Smooth muscle cell (in vitro differentiated cells): ENCODE data around the gene CTCF. TPM values are rescaled to one million over a fixed set of nuclear protein-coding genes. Genes with fewer than 3 reads are reported as not detected.

Experiments used
- DNase-seq: peaks from one replicate; lab custom pipeline; 2025; ENCODE audit not compliant: unreplicated experiment; lab: John Stamatoyannopoulos, UW
- H2AFZ ChIP-seq: fragments of 200-600 bp; sonication (generic); 2 replicates; pipeline ENCODE4 v1.6.0; 2016; ENCODE audit warnings: antibody characterized with exemption, low read depth, mild to moderate bottlenecking
- H3F3A ChIP-seq: fragments of 200-600 bp; sonication (generic); 2 replicates; pipeline ENCODE4 v1.6.0; 2017; ENCODE audit warnings: antibody characterized with exemption, low read depth
- H3K27ac ChIP-seq: fragments of 200-600 bp; sonication (generic); 2 replicates; pipeline ENCODE4 v1.5.1; 2016; ENCODE audit warnings: low read depth, mild to moderate bottlenecking
- H3K27me3 ChIP-seq: fragments of 200-600 bp; sonication (generic); 2 replicates; pipeline ENCODE4 v1.6.1; 2016; ENCODE audit warnings: low read depth, mild to moderate bottlenecking
- H3K36me3 ChIP-seq: fragments of 200-600 bp; sonication (generic); 2 replicates; pipeline ENCODE4 v1.5.1; 2016; ENCODE audit warnings: low read depth
- H3K4me1 ChIP-seq: fragments of 200-600 bp; sonication (generic); 2 replicates; pipeline ENCODE4 v1.5.1; 2016; ENCODE audit warnings: low read depth
- H3K4me2 ChIP-seq: fragments of 200-600 bp; sonication (generic); 2 replicates; pipeline ENCODE4 v1.6.0; 2016; ENCODE audit warnings: mild to moderate bottlenecking
- H3K4me3 ChIP-seq: fragments of 200-600 bp; sonication (generic); 2 replicates; pipeline ENCODE4 v1.5.1; 2016; ENCODE audit warnings: mild to moderate bottlenecking
- H3K79me2 ChIP-seq: fragments of 200-600 bp; sonication (generic); 2 replicates; pipeline ENCODE4 v1.6.0; 2016; ENCODE audit warnings: low read depth, mild to moderate bottlenecking
- H3K9ac ChIP-seq: fragments of 200-600 bp; sonication (generic); 2 replicates; pipeline ENCODE4 v1.6.0; 2016; ENCODE audit warnings: low read depth
- H3K9me3 ChIP-seq: fragments of 200-600 bp; sonication (generic); replicated peaks from 2 replicates; pipeline ENCODE4 v1.5.1; 2016; ENCODE audit warnings: low read depth
- H4K20me1 ChIP-seq: fragments of 200-600 bp; sonication (generic); 2 replicates; pipeline ENCODE4 v1.6.0; 2016; ENCODE audit warnings: low read depth
- WGBS: methylation state at CpG from one replicate; pipeline ENCODE4 v1.1.7; 2016; ENCODE audit warnings: low lambda C conversion rate; 5-methylcytosine and 5-hydroxymethylcytosine counted together
- polyA plus RNA-seq: library from polyadenylated mRNA; unstranded; fragments of >200 nt; fragmentation: Nextera tagmentation; extraction: Ambion mirVana; gene quantifications from 2 replicates; pipeline ENCODE4 v1.2.1, GENCODE V29; 2016
- small RNA-seq: library from RNA; depleted of rRNA; stranded (forward); fragments of <200 nt; gene quantifications from one replicate; pipeline ENCODE3, GENCODE V24; 2014
- total RNA-seq: library from RNA; depleted of rRNA; stranded (reverse); fragments of >200 nt; gene quantifications from 2 replicates; pipeline ENCODE4 v1.2.3, GENCODE V29; 2014
- TF ChIP-seq, protein P1 (sequence below): fragments of 200-600 bp; sonication (generic); IDR thresholded peaks from 2 replicates; pipeline ENCODE4 v1.5.1; 2017; ENCODE audit warnings: borderline replicate concordance, mild to moderate bottlenecking, antibody characterized with exemption; ENCODE audit not compliant: insufficient read depth, poor library complexity, severe bottlenecking

The CTCF gene
- total and polyA plus RNA-seq, 2 experiments from 2014 or later: 28.4 to 32.4 TPM

GRCh38 chr16:67683767-67684166, 121.4 kb downstream of the CTCF start:
- H3K36me3 ChIP-seq: no peaks in the 10 kb centered on the region
- H3K9me3 ChIP-seq: no peaks in the 10 kb centered on the region
- H3K4me3 ChIP-seq: no peak overlapping the region
- no peak for DNase-seq
- no peak overlapping the region for H3K27ac ChIP-seq
- H3K27me3 ChIP-seq: no peaks in the 10 kb centered on the region
- no peak overlapping the region for H3K9ac ChIP-seq
- H2AFZ ChIP-seq: no peak overlapping the region
- H3K4me2 ChIP-seq: no peak overlapping the region
- TF ChIP-seq, protein P1, sequence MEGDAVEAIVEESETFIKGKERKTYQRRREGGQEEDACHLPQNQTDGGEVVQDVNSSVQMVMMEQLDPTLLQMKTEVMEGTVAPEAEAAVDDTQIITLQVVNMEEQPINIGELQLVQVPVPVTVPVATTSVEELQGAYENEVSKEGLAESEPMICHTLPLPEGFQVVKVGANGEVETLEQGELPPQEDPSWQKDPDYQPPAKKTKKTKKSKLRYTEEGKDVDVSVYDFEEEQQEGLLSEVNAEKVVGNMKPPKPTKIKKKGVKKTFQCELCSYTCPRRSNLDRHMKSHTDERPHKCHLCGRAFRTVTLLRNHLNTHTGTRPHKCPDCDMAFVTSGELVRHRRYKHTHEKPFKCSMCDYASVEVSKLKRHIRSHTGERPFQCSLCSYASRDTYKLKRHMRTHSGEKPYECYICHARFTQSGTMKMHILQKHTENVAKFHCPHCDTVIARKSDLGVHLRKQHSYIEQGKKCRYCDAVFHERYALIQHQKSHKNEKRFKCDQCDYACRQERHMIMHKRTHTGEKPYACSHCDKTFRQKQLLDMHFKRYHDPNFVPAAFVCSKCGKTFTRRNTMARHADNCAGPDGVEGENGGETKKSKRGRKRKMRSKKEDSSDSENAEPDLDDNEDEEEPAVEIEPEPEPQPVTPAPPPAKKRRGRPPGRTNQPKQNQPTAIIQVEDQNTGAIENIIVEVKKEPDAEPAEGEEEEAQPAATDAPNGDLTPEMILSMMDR: no peak
- H3K79me2 ChIP-seq: no peaks in the 10 kb centered on the region
- 92% methylated on average over 4 of the region's 4 CpGs for WGBS
- no peaks in the 10 kb centered on the region for H3F3A ChIP-seq
- no peaks in the 10 kb centered on the region for H3K4me1 ChIP-seq
- peaks cover 13% of the 10 kb centered on the region for H4K20me1 ChIP-seq

DNA sequence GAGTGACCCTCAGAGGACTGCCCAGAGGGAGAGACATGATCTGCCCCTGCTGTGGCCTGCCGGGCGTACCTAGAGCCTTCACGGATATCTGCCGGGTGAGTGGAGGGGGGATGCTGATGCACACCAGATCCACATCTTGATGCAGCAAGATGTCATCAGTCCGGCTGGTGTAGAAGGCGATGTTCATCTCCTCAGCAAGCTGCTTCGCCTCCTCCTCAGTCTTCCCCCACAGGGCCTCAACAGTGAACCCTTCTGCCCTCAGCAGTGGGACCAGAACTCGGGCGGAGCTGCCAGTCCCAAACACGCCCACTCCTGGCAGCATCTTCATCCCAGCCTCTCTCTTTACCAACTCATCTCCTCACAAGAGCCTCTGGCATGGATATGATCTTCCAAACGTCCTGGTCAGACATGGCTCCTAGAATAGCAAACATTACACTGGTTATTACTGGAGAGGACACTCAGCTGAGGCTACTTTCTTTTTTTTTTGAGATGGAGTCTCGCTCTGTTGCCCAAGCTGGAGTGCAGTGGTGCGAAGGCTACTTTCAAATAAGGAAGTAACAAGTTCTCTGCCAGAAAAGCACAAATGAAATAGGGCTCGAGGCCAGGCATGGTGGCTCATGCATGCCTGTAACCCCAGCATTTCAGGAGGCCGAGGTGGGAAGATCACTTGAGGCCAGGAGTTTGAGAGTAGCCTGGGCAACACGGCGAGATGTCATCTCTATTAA, 123.2 kb downstream of the CTCF start:
- no peak overlapping the region for H2AFZ ChIP-seq
- no peaks in the 10 kb centered on the region for H3K27me3 ChIP-seq
- peaks cover 8% of the 10 kb centered on the region for H3K79me2 ChIP-seq
- no peaks in the 10 kb centered on the region for H3F3A ChIP-seq
- H3K4me3 ChIP-seq: no peak overlapping the region
- TF ChIP-seq, protein P1: no peak
- no peak overlapping the region for H3K9ac ChIP-seq
- no peak for DNase-seq
- H3K4me2 ChIP-seq: no peak overlapping the region
- peaks cover 13% of the 10 kb centered on the region for H4K20me1 ChIP-seq
- H3K36me3 ChIP-seq: no peaks in the 10 kb centered on the region
- H3K27ac ChIP-seq: no peak overlapping the region
- no peaks in the 10 kb centered on the region for H3K4me1 ChIP-seq
- 95% methylated on average over 17 of the region's 17 CpGs for WGBS
- no peaks in the 10 kb centered on the region for H3K9me3 ChIP-seq

Small RNA genes within 50 kb of the gene (small RNA-seq; reads per million reads assigned to genes)
- gene AC027682.3: not detected

Other genes starting within 250 kb of the CTCF start
- 0.04 TPM in 1 of 2 replicates, not detected in the other for gene KCTD19, start 235.8 kb upstream of the CTCF start, total RNA-seq
- 0.49 and 0.59 TPM in 2 replicates for gene KCTD19, start 235.8 kb upstream of the CTCF start, polyA plus RNA-seq
- not detected in 2 replicates for gene LRRC36, start 235.7 kb upstream of the CTCF start, total RNA-seq
- gene LRRC36, start 235.7 kb upstream of the CTCF start, polyA plus RNA-seq: 0.24 TPM in 1 of 2 replicates, not detected in the other
- gene TPPP3, start 169.0 kb upstream of the CTCF start, total RNA-seq: 1.9 TPM in 2 replicates
- gene TPPP3, start 169.0 kb upstream of the CTCF start, polyA plus RNA-seq: 1.3 and 2.7 TPM in 2 replicates
- gene ZDHHC1, start 146.0 kb upstream of the CTCF start, total RNA-seq: 7.1 and 7.9 TPM in 2 replicates
- gene ZDHHC1, start 146.0 kb upstream of the CTCF start, polyA plus RNA-seq: 14.2 and 15.7 TPM in 2 replicates
- gene HSD11B2, start 131.4 kb upstream of the CTCF start, total RNA-seq: not detected in 2 replicates
- not detected in 2 replicates for gene HSD11B2, start 131.4 kb upstream of the CTCF start, polyA plus RNA-seq
- 74.7 and 96.8 TPM in 2 replicates for gene ATP6V0D1, start 81.4 kb upstream of the CTCF start, total RNA-seq
- 114 and 128 TPM in 2 replicates for gene ATP6V0D1, start 81.4 kb upstream of the CTCF start, polyA plus RNA-seq
- not detected in 2 replicates for gene AGRP, start 79.0 kb upstream of the CTCF start, total RNA-seq
- not detected in 2 replicates for gene AGRP, start 79.0 kb upstream of the CTCF start, polyA plus RNA-seq
- 10.7 and 26.6 TPM in 2 replicates for gene RIPOR1, start 33.7 kb upstream of the CTCF start, total RNA-seq
- gene RIPOR1, start 33.7 kb upstream of the CTCF start, polyA plus RNA-seq: 47.3 and 57.2 TPM in 2 replicates
- gene CARMIL2, start 82.6 kb downstream of the CTCF start, total RNA-seq: 0.18 and 0.76 TPM in 2 replicates
- 1.2 and 1.9 TPM in 2 replicates for gene CARMIL2, start 82.6 kb downstream of the CTCF start, polyA plus RNA-seq
- 16.5 and 21.9 TPM in 2 replicates for gene ACD, start 97.7 kb downstream of the CTCF start, total RNA-seq
- gene ACD, start 97.7 kb downstream of the CTCF start, polyA plus RNA-seq: 31.7 and 45.2 TPM in 2 replicates
- gene PARD6A, start 98.4 kb downstream of the CTCF start, total RNA-seq: 0.36 TPM in 1 of 2 replicates, not detected in the other
- gene PARD6A, start 98.4 kb downstream of the CTCF start, polyA plus RNA-seq: 0.58 and 2.0 TPM in 2 replicates
- 8.2 and 9.8 TPM in 2 replicates for gene ENKD1, start 104.2 kb downstream of the CTCF start, total RNA-seq
- gene ENKD1, start 104.2 kb downstream of the CTCF start, polyA plus RNA-seq: 14.2 and 19.0 TPM in 2 replicates
- gene C16orf86, start 104.3 kb downstream of the CTCF start, total RNA-seq: 3.4 and 6.9 TPM in 2 replicates
- gene C16orf86, start 104.3 kb downstream of the CTCF start, polyA plus RNA-seq: 3.9 and 8.5 TPM in 2 replicates
- 10.6 and 15.1 TPM in 2 replicates for gene GFOD2, start 156.8 kb downstream of the CTCF start, total RNA-seq
- 15.0 and 24.0 TPM in 2 replicates for gene GFOD2, start 156.8 kb downstream of the CTCF start, polyA plus RNA-seq
- gene RANBP10, start 244.0 kb downstream of the CTCF start, total RNA-seq: 4.6 and 9.8 TPM in 2 replicates
- 5.9 and 6.6 TPM in 2 replicates for gene RANBP10, start 244.0 kb downstream of the CTCF start, polyA plus RNA-seq
- gene TSNAXIP1, start 244.4 kb downstream of the CTCF start, total RNA-seq: 0.18 and 1.1 TPM in 2 replicates
- 1.0 and 3.1 TPM in 2 replicates for gene TSNAXIP1, start 244.4 kb downstream of the CTCF start, polyA plus RNA-seq